GM12878 (cell line): ENCODE results near the gene TACC2. TPM values are rescaled to one million over a fixed set of nuclear protein-coding genes. Genes with fewer than 3 reads are reported as not detected.

Experiments
- ATAC-seq: fragments of 200-7000 bp; cut with Tn5 transposase; 3 replicates; pipeline ENCODE4 v1.9.1; 2020; ENCODE audit warnings: mild to moderate bottlenecking, moderate library complexity
- BruUV-seq: library from RNA; stranded (reverse); fragments of 400-500 nt; replicated peaks from 2 replicates; lab custom pipeline; 2021; lab: Mats Ljungman, UMichigan
- CTCF ChIA-PET: fragments of 300-600 bp; sonication (Branson Sonifier 250); formaldehyde crosslinking; extraction: SDS; loops from one replicate; lab custom pipeline; 2021; ENCODE audit warnings: inconsistent platforms; lab: Yijun Ruan, JAX
- POLR2A ChIA-PET: fragments of 350-600 bp; formaldehyde crosslinking; extraction: SDS; loops from one replicate; lab custom pipeline; 2021; ENCODE audit warnings: inconsistent platforms; lab: Charles Lee
- RAD21 ChIA-PET: fragments of 300-600 bp; sonication (Branson Sonifier 250); formaldehyde crosslinking; loops from one replicate; lab custom pipeline; 2023; ENCODE audit warnings: antibody characterized with exemption; ENCODE audit not compliant: unreplicated experiment; lab: Charles Lee
- SMC1A ChIA-PET: fragments of 300-600 bp; sonication (Branson Sonifier 250); formaldehyde crosslinking; loops from one replicate; lab custom pipeline; 2023; ENCODE audit not compliant: unreplicated experiment, uncharacterized antibody; lab: Charles Lee
- DNase-seq: peaks from one replicate; pipeline ENCODE4 v3.0.0-alpha.2; 2011; ENCODE audit warnings: low read depth, low spot score
- FAIRE-seq: peaks from 3 replicates; lab custom pipeline; 2011; peaks lifted over from hg19 to GRCh38; lab: Jason Lieb, UNC
- H2AFZ ChIP-seq: 2 replicates; pipeline ENCODE4 v1.6.0; 2011; ENCODE audit warnings: low read depth, low read length, control low read depth; ENCODE audit not compliant: control insufficient read depth
- H3K27ac ChIP-seq: 2 replicates; pipeline ENCODE4 v1.5.1; 2011; ENCODE audit warnings: control low read depth; ENCODE audit not compliant: control insufficient read depth, insufficient read depth
- H3K27me3 ChIP-seq, 2 experiments: replicated peaks in 1 of 2; 2 replicates each; pipeline versions ENCODE4 v1.6.0 to v1.6.1; 2011; ENCODE audit warnings: low read length in 1 of 2; ENCODE audit not compliant: control insufficient read depth in 2 of 2, insufficient read depth in 2 of 2
- H3K36me3 ChIP-seq, 2 experiments: 2 replicates each; pipeline ENCODE4 v1.5.1; 2011; ENCODE audit warnings: low read length in 1 of 2; ENCODE audit not compliant: control insufficient read depth in 2 of 2, insufficient read depth in 2 of 2
- H3K4me1 ChIP-seq: 2 replicates; pipeline ENCODE4 v1.6.1; 2011; ENCODE audit warnings: mild to moderate bottlenecking, low read length, moderate library complexity, mixed read lengths; ENCODE audit not compliant: control insufficient read depth, insufficient read depth
- H3K4me2 ChIP-seq: 2 replicates; pipeline ENCODE4 v1.6.0; 2011; ENCODE audit warnings: control low read depth; ENCODE audit not compliant: control insufficient read depth, insufficient read depth
- H3K4me3 ChIP-seq: fragments of 200-600 bp; sonication (generic); 2 replicates; pipeline ENCODE4 v1.5.1; 2016
- H3K79me2 ChIP-seq: 2 replicates; pipeline ENCODE4 v1.6.0; 2011; ENCODE audit warnings: low read length; ENCODE audit not compliant: control insufficient read depth, insufficient read depth
- H3K9ac ChIP-seq: 2 replicates; pipeline ENCODE4 v1.8.0; 2011; ENCODE audit warnings: low read length, control low read depth, mixed read lengths; ENCODE audit not compliant: control insufficient read depth, insufficient read depth
- H3K9me3 ChIP-seq: replicated peaks from 3 replicates; pipeline ENCODE4 v1.5.1; 2011; ENCODE audit warnings: mild to moderate bottlenecking, low read length; ENCODE audit not compliant: control insufficient read depth, insufficient read depth
- H4K20me1 ChIP-seq: 2 replicates; pipeline ENCODE4 v1.6.0; 2011; ENCODE audit not compliant: control insufficient read depth, insufficient read depth
- BHLHE40 ChIP-seq, 2 experiments: fragments of 450-650 bp in 1 of 2; IDR thresholded peaks; 2 replicates each; pipeline ENCODE4 v1.6.1; 2011 to 2017; ENCODE audit warnings: low read depth in 2 of 2, borderline replicate concordance in 1 of 2, improper control_type of control experiment in 1 of 2, low read length in 1 of 2, mild to moderate bottlenecking in 1 of 2
- BMI1 ChIP-seq: fragments of 450-650 bp; IDR thresholded peaks from 2 replicates; pipeline ENCODE4 v1.6.1; 2016; ENCODE audit warnings: mild to moderate bottlenecking, moderate library complexity, borderline replicate concordance
- CTCF ChIP-seq, 3 experiments: IDR thresholded peaks in 2 of 3; conservative IDR thresholded peaks in 1 of 3; 2 replicates each; pipeline ENCODE4 v1.5.1; 2011; ENCODE audit warnings: low read depth in 3 of 3, low read length in 3 of 3, mild to moderate bottlenecking in 3 of 3, control low read depth in 2 of 3, moderate library complexity in 2 of 3, inconsistent platforms in 1 of 3, mixed read lengths in 1 of 3; ENCODE audit not compliant: control insufficient read depth in 2 of 3, insufficient read depth in 1 of 3; ENCODE audit errors: extremely low read depth in 1 of 3
- ESRRA ChIP-seq: IDR thresholded peaks from 2 replicates; pipeline ENCODE4 v1.6.1; 2012; ENCODE audit warnings: mild to moderate bottlenecking, low read length, improper control_type of control experiment
- GABPA ChIP-seq: IDR thresholded peaks from 2 replicates; pipeline ENCODE4 v1.6.1; 2014; ENCODE audit warnings: antibody characterized with exemption, low read depth, mild to moderate bottlenecking, inconsistent platforms
- HSF1 ChIP-seq: fragments of 150-350 bp; IDR thresholded peaks from 2 replicates; pipeline ENCODE4 v1.6.1; 2014; ENCODE audit warnings: mild to moderate bottlenecking, low read depth, low read length
- NFYB ChIP-seq: IDR thresholded peaks from 2 replicates; pipeline ENCODE4 v1.6.1; 2011; ENCODE audit warnings: low read depth, mild to moderate bottlenecking, low read length, improper control_type of control experiment, moderate library complexity; ENCODE audit not compliant: insufficient read depth
- NR2C2 ChIP-seq: IDR thresholded peaks from 2 replicates; pipeline ENCODE4 v1.6.1; 2011; ENCODE audit warnings: borderline replicate concordance, low read depth; ENCODE audit not compliant: control insufficient read depth, insufficient read length
- RCOR1 ChIP-seq: conservative IDR thresholded peaks from 2 replicates; pipeline ENCODE4 v1.6.1; 2012; ENCODE audit warnings: low read depth, low read length, improper control_type of control experiment
- RELB ChIP-seq: fragments of 450-650 bp; IDR thresholded peaks from 2 replicates; pipeline ENCODE4 v1.6.1; 2017; ENCODE audit warnings: low read depth, mild to moderate bottlenecking, moderate library complexity
- SREBF2 ChIP-seq: IDR thresholded peaks from 2 replicates; pipeline ENCODE4 v1.6.1; 2012; ENCODE audit warnings: mild to moderate bottlenecking, low read length
- SRF ChIP-seq, 2 experiments: IDR thresholded peaks; 2 replicates each; pipeline ENCODE4 v1.6.1; 2011; ENCODE audit warnings: low read depth in 2 of 2, low read length in 2 of 2, mild to moderate bottlenecking in 1 of 2, moderate library complexity in 1 of 2
- USF2 ChIP-seq: IDR thresholded peaks from 2 replicates; pipeline ENCODE4 v1.6.1; 2011; ENCODE audit warnings: low read depth, low read length, improper control_type of control experiment, borderline replicate concordance
- ZNF207 ChIP-seq: fragments of 450-650 bp; IDR thresholded peaks from 2 replicates; pipeline ENCODE4 v1.6.1; 2014; ENCODE audit warnings: antibody characterized with exemption, mild to moderate bottlenecking, borderline replicate concordance
- ZNF217 ChIP-seq: fragments of 450-650 bp; IDR thresholded peaks from 2 replicates; pipeline ENCODE4 v1.6.1; 2017; ENCODE audit warnings: antibody characterized with exemption, mild to moderate bottlenecking
- WGBS: methylation state at CpG from one replicate; pipeline ENCODE4 v1.1.6; 2016; ENCODE audit warnings: low lambda C conversion rate; ENCODE audit not compliant: insufficient replicate concordance, insufficient coverage; ENCODE audit errors: missing lambda C conversion rate; 5-methylcytosine and 5-hydroxymethylcytosine counted together
- in situ Hi-C: fragments of 300-500 bp; cut with MboI; formaldehyde crosslinking; loops from 9 replicates; pipeline ENCODE4 v1.14.3; 2018; ENCODE audit warnings: mixed read lengths
- intact Hi-C: fragments of 100-400 bp; cut with micrococcal nuclease; formaldehyde crosslinking; loops from one replicate; pipeline ENCODE4 v1.14.2; 2022; ENCODE audit not compliant: unreplicated experiment
- polyA plus RNA-seq, 11 experiments: library from polyadenylated mRNA; depleted of rRNA in 4 of 11; unstranded in 6 of 11; stranded (reverse) in 5 of 11; fragments of >200 nt; fragmentation: Nextera tagmentation in 4 of 11; fragmentation: Illumina TruSeq in 1 of 11; extraction: Ambion mirVana in 4 of 11; extraction: Trizol in 1 of 11; gene quantifications; 1 replicate in 1 of 11; 2 replicates in 10 of 11; pipeline versions ENCODE4 v1.2.1 to v1.2.3, GENCODE V29; 2011 to 2016; ENCODE audit warnings: inconsistent platforms in 2 of 11, missing spikeins in 2 of 11, low read depth in 1 of 11
- total RNA-seq, 4 experiments: library from RNA; depleted of rRNA in 3 of 4; stranded (reverse); fragments of >200 nt in 3 of 4; fragmentation: Illumina TruSeq in 1 of 4; extraction: Trizol in 1 of 4; gene quantifications; 2 replicates each; pipeline versions ENCODE4 v1.2.1 to v1.2.3, GENCODE V29; 2013 to 2021

TACC2 gene
- total and polyA plus RNA-seq, 10 of the 15 experiments (the other 5 are each of a cell fraction or from before 2014, with no cell fraction given) = 0.07 to 0.64 (median 0.13) TPM; not detected in 5

GRCh38 chr10:122060250-122060649, 71.3 kb downstream of the TACC2 start:
- H3K4me3 ChIP-seq = no peak overlapping the region
- ChIA-PET POLR2A (no interaction called here), SMC1A (no interaction called here), CTCF (no interaction called here), RAD21 (no interaction called here)
- no peaks in the 10 kb centered on the region; a peak in 2 of 4 replicates for H3K27me3 ChIP-seq
- H3K36me3 ChIP-seq = no peaks in the 10 kb centered on the region
- FAIRE-seq = no peak
- in situ Hi-C loops = no loop called here
- no peak overlapping the region for H2AFZ ChIP-seq
- H3K79me2 ChIP-seq = no peaks in the 10 kb centered on the region
- no peak for DNase-seq
- no peak overlapping the region for H3K9ac ChIP-seq
- WGBS = 0% methylated on average over 2 of the region's 2 CpGs
- no peaks in the 10 kb centered on the region for H3K9me3 ChIP-seq
- BruUV-seq = no TSS peak
- H4K20me1 ChIP-seq = no peaks in the 10 kb centered on the region
- H3K4me1 ChIP-seq = no peaks in the 10 kb centered on the region
- no peak overlapping the region for H3K4me2 ChIP-seq
- ATAC-seq = no peak
- TF ChIP-seq ZNF217 (no peak), RELB (no peak), ESRRA (no peak), SREBF2 (no peak), CTCF (IDR thresholded peaks at IDR 0.05 in 2 of 3, conservative IDR thresholded peaks at IDR 0.05 in 1 of 3; ENCODE audit: control insufficient read depth in 2 of 3, extremely low read depth in 1 of 3, insufficient read depth in 1 of 3, low read depth in 3 of 3, low read length in 3 of 3) (no peak), BHLHE40 (IDR thresholded peaks at IDR 0.05; ENCODE audit: borderline replicate concordance in 1 of 2, low read depth in 2 of 2, low read length in 1 of 2) (no peak), HSF1 (no peak), USF2 (no peak), ZNF207 (no peak), SRF (IDR thresholded peaks at IDR 0.05; ENCODE audit: low read depth in 2 of 2, low read length in 2 of 2) (no peak), NFYB (no peak), GABPA (no peak), NR2C2 (no peak), BMI1 (no peak), RCOR1 (no peak)
- intact Hi-C loops = no loop called here
- H3K27ac ChIP-seq = no peak overlapping the region
